Thymus (tissue), 11 donors: ENCODE data around the gene INTS1. TPM values are rescaled to one million over a fixed set of nuclear protein-coding genes. Genes with fewer than 3 reads are reported as not detected.

ENCODE experiments used
- DNase-seq, 9 donors: peaks; one replicate each; pipeline ENCODE4 v3.0.0-alpha.2; 2013; ENCODE audit warnings: low spot score in 9 of 9, low read depth in 6 of 9, missing footprints in 1 of 9
- H3K27ac ChIP-seq, 2 donors: one replicate each; pipeline ENCODE4 v1.5.1; 2013; ENCODE audit warnings: control low read depth in 1 of 2, low read depth in 1 of 2, low read length in 1 of 2, mild to moderate bottlenecking in 1 of 2, moderate library complexity in 1 of 2
- H3K27me3 ChIP-seq, 2 donors: one replicate each; pipeline ENCODE4 v1.5.1; 2013; ENCODE audit warnings: low read length in 1 of 2; ENCODE audit not compliant: control insufficient read depth in 2 of 2, insufficient read depth in 1 of 2
- H3K36me3 ChIP-seq, 2 donors: one replicate each; pipeline ENCODE4 v1.5.1; 2013; ENCODE audit warnings: low read length in 1 of 2, mild to moderate bottlenecking in 1 of 2, moderate library complexity in 1 of 2; ENCODE audit not compliant: control insufficient read depth in 2 of 2, insufficient read depth in 2 of 2
- H3K4me1 ChIP-seq, 2 donors: one replicate each; pipeline ENCODE4 v1.5.1; 2013; ENCODE audit warnings: low read length in 2 of 2; ENCODE audit not compliant: control insufficient read depth in 2 of 2, insufficient read depth in 2 of 2
- H3K4me3 ChIP-seq, 2 donors: one replicate each; pipeline ENCODE4 v1.5.1; 2013; ENCODE audit warnings: low read length in 2 of 2, control low read depth in 1 of 2, mild to moderate bottlenecking in 1 of 2
- H3K9me3 ChIP-seq, 2 donors: one replicate each; pipeline ENCODE4 v1.5.1; 2013; ENCODE audit warnings: low read length in 1 of 2, mild to moderate bottlenecking in 1 of 2; ENCODE audit not compliant: control insufficient read depth in 2 of 2, insufficient read depth in 1 of 2
- WGBS: extraction: QIAGEN DNeasy Blood & Tissue Kit; methylation state at CpG from one replicate; pipeline ENCODE4 v1.1.7; 2013; 5-methylcytosine and 5-hydroxymethylcytosine counted together
- polyA plus RNA-seq: library from polyadenylated mRNA; stranded (reverse); fragments of 200-250 nt; gene quantifications from one replicate; pipeline ENCODE4 v1.2.3, GENCODE V29; 2013
- total RNA-seq: library from RNA; stranded (reverse); fragments of 120-200 nt; gene quantifications from one replicate; pipeline ENCODE4 v1.2.4, GENCODE V29; 2013
- donor health status: healthy.

INTS1 gene
- total and polyA plus RNA-seq, 2 donors = 19.6 to 287 TPM

DNA sequence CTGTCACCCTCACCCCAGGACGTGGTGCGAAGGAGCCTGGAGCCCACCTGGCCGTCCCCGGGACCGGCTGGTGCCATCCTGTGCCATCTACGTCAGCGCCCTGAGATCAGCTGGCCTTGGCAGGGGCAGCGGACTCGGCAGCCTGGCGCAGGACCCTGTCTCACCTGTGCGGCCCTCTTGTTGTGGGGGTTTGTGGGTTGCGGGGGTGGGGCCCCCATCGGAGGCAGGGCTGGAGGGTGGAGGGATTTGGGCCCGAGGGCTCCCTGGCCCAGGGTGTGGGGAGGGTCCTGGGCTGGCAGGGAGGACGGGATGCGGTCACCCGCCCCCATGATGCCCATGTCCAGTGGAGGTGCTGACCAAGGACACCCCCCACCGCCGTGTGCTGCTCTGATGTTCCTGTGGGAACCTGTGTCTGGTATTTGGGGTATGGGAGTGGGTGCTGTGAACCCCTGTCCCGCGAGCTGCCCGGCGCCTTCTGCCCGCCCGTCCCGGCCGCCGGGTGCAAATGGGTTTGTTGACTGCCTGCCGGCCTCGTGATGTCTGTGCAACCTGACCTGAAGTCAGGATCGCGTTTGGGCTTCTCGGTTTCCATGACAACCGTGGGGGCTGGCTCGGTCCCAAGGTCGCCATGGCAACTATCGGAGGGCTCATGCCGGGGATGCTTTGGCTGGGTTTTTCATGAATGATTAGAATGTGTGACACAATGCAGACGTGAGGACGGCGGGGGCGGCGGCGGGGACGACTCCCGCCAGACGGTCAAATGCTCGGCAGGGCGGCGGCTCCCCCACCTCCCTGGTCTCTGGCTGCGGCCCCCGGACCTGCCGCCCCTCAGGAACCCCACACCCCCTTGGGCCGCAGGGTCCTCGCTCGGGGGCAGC lies 33.6 kb upstream of the INTS1 start:
- H3K27ac ChIP-seq = peak overlapping the region; percentile 24 to 74
- no peak for DNase-seq
- H3K4me3 ChIP-seq = no peak overlapping the region
- H3K4me1 ChIP-seq = peaks cover 17 to 54% of the 10 kb centered on the region in 2 donors
- H3K9me3 ChIP-seq = peaks cover 0 to 10% of the 10 kb centered on the region in 2 donors
- peaks cover 0 to 8% of the 10 kb centered on the region in 2 donors for H3K27me3 ChIP-seq
- H3K36me3 ChIP-seq = peaks cover 99% of the 10 kb centered on the region in 2 donors
- WGBS = 91% methylated on average over 56 of the region's 56 CpGs

GRCh38 chr7:1536743-1537534 lies 32.8 kb upstream of the INTS1 start:
- H3K9me3 ChIP-seq = peaks cover 0 to 10% of the 10 kb centered on the region in 2 donors
- no peak overlapping the region for H3K4me3 ChIP-seq
- peaks cover 17 to 60% of the 10 kb centered on the region in 2 donors for H3K4me1 ChIP-seq

DNA sequence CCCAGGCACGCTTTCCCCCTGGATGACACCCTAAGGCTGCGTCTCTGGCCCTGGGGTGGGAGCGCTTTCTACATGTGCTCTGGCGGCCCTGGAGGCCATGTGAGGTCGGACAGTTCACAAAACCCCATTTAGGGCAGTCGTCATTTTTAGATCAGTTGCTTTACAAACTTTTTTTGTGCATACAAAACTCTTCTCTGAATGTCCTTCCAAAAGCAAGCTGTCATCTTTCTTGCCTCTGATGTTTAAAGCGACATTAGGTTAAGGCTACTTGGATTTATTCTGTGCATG lies 32.2 kb upstream of the INTS1 start:
- Histone ChIP-seq H3K27ac (peak overlapping the region in 1 of 2 donors; percentile 47), H3K4me3 (no peak overlapping the region), H3K27me3 (peaks cover 0 to 8% of the 10 kb centered on the region in 2 donors), H3K9me3 (peaks cover 0 to 10% of the 10 kb centered on the region in 2 donors), H3K36me3 (peaks cover 85 to 87% of the 10 kb centered on the region in 2 donors), H3K4me1 (peaks cover 17 to 64% of the 10 kb centered on the region in 2 donors)
- no peak for DNase-seq
- 88% methylated on average over 7 of the region's 7 CpGs for WGBS

More at GRCh38 chr7:1536743-1537534, 32.8 kb upstream of the INTS1 start:
- H3K36me3 ChIP-seq = peaks cover 91 to 92% of the 10 kb centered on the region in 2 donors
- DNase-seq = no peak
- peak overlapping the region; percentile 47 to 74 for H3K27ac ChIP-seq
- peaks cover 0 to 8% of the 10 kb centered on the region in 2 donors for H3K27me3 ChIP-seq
- 89% methylated on average over 52 of the region's 52 CpGs for WGBS

- H3K27me3 ChIP-seq = peaks cover 0 to 8% of the 10 kb centered on the region in 2 donors
- H3K27ac ChIP-seq = no peak overlapping the region
- no peak for DNase-seq
- peaks cover 80 to 82% of the 10 kb centered on the region in 2 donors for H3K36me3 ChIP-seq
- H3K4me3 ChIP-seq = no peak overlapping the region
- 93% methylated on average over 42 of the region's 42 CpGs for WGBS
- H3K4me1 ChIP-seq = peaks cover 17 to 64% of the 10 kb centered on the region in 2 donors
- peaks cover 0 to 10% of the 10 kb centered on the region in 2 donors for H3K9me3 ChIP-seq
Observed at GRCh38 chr7:1535701-1536454, 31.7 kb upstream of the INTS1 start.

DNA sequence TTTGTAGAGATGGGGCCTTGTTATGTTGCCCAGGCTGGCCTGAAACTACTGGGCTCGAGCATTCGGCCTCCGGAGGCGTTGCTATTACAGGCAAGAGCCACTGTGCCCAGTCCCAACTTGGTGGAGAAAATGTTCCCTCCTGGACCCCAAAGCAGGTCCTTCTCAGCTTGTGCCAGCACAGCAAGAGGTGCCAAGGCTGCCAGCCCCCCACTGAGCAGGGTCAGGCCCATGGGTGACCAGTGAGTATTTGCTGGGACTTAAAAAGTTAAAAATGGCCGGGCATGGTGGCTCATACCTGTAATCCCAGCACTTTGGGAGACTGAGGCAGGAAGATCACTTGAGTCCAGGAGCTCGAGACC lies 30.9 kb upstream of the INTS1 start:
- Histone ChIP-seq H3K4me1 (peaks cover 20 to 68% of the 10 kb centered on the region in 2 donors), H3K36me3 (peaks cover 72 to 75% of the 10 kb centered on the region in 2 donors), H3K27ac (no peak overlapping the region), H3K4me3 (no peak overlapping the region), H3K27me3 (peaks cover 0 to 8% of the 10 kb centered on the region in 2 donors), H3K9me3 (peaks cover 0 to 10% of the 10 kb centered on the region in 2 donors)
- 67% methylated on average over 6 of the region's 6 CpGs for WGBS
- DNase-seq = no peak

GRCh38 chr7:1534330-1535099 lies 30.3 kb upstream of the INTS1 start:
- Histone ChIP-seq H3K4me1 (peaks cover 25 to 73% of the 10 kb centered on the region in 2 donors), H3K27me3 (peaks cover 0 to 8% of the 10 kb centered on the region in 2 donors), H3K9me3 (peaks cover 0 to 10% of the 10 kb centered on the region in 2 donors), H3K4me3 (peak overlapping the region; percentile 94 to 95), H3K27ac (no peak overlapping the region), H3K36me3 (peaks cover 67 to 69% of the 10 kb centered on the region in 2 donors)
- DNase-seq = no peak
- 89% methylated on average over 30 of the region's 30 CpGs for WGBS

DNA sequence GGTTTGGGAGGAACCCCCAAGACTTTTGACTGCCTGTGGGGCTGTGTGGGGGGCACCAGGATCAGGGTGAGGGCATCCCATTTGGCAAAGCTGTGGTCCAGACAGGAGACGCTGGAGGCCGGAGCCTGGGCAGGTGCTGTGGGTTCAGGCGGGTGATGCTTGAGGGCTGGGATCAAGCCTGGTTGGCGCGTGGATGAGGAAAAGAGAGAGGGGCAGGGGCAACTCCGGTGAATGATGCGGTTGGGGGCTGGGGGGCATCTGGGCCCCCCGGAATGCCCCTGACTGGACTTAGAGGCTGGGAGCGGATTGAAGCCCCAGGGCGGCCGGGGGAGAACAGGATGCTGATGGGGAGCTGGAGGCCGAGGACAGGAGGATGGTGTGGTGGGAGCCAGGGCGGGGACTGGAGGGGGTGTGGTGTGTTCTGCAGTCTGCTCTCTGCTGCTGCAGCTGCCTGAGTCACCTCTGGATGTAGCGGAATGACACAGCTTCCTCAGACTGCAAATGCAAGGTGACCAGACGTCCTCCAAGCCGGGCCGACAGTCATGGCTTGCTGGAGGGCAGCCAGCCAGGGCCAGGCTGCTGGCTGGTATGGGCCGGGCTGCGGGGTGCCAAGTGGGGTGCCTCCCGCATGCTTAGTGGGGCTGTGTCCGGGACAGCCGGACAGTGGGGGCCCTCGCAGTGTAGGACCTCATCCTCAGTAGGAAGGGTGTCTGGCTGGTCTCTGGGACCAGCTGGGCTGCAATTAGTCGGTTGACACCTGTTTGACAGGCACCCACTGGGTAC lies 29.5 kb upstream of the INTS1 start:
- 67% methylated on average over 24 of the region's 24 CpGs for WGBS
- H3K4me3 ChIP-seq = peak overlapping the region; percentile 94 to 95
- peaks cover 59 to 61% of the 10 kb centered on the region in 2 donors for H3K36me3 ChIP-seq
- H3K27me3 ChIP-seq = peaks cover 0 to 8% of the 10 kb centered on the region in 2 donors
- H3K27ac ChIP-seq = peak overlapping the region; percentile 86 to 93
- H3K9me3 ChIP-seq = peaks cover 0 to 9% of the 10 kb centered on the region in 2 donors
- H3K4me1 ChIP-seq = peaks cover 25 to 80% of the 10 kb centered on the region in 2 donors
- no peak for DNase-seq

- peaks cover 0 to 8% of the 10 kb centered on the region in 2 donors for H3K27me3 ChIP-seq
- peaks cover 53 to 56% of the 10 kb centered on the region in 2 donors for H3K36me3 ChIP-seq
- peak overlapping the region; percentile 86 to 93 for H3K27ac ChIP-seq
- DNase-seq = no peak
- WGBS = 11% methylated on average over 9 of the region's 9 CpGs
- H3K4me1 ChIP-seq = peaks cover 25 to 80% of the 10 kb centered on the region in 2 donors
- H3K4me3 ChIP-seq = peak overlapping the region; percentile 94 to 95
- peaks cover 0 to 8% of the 10 kb centered on the region in 2 donors for H3K9me3 ChIP-seq
Observed at GRCh38 chr7:1533255-1533546, 29.0 kb upstream of the INTS1 start.
